Measurements from ENCODE around the gene KAT6B. TPM values are rescaled to one million over a fixed set of nuclear protein-coding genes. Genes with fewer than 3 reads are reported as not detected.
"Not testable (repeated sequence)": the region's sequence is repeated elsewhere in the genome, so short reads cannot be mapped to it uniquely, and the experiment has no call there.

KAT6B gene
- total RNA-seq, 8 experiments from 2014 or later, result 13.2 to 52.3 (median 20.8) TPM

GRCh38 chr10:74870191-74870590 is 43.8 kb downstream of the KAT6B start:
- 67 to 100% (median 86%) methylated on average over 1 of the region's 1 CpG; no CpG with 5 or more reads in 6 of the 10 experiments for WGBS, 10 experiments
- Histone ChIP-seq H3K4me3 (no peak overlapping the region), H3K27ac (no peak overlapping the region), H3K4me1 (replicated peaks in 1 of 2) (peaks cover 4 to 12% of the 10 kb centered on the region in 2 donors)
- in situ Hi-C loops (cut with MboI; ENCODE audit: low pct_unique_long_range_greater_than_20kb in 2 of 9, low sequenced_read_pairs in 9 of 9, unreplicated experiment in 9 of 9), result no loop called here
- no peak for ATAC-seq (replicated peaks in 6 of 8)

- no peak for ATAC-seq (replicated peaks in 6 of 8)
- Histone ChIP-seq H3K27ac (no peak overlapping the region), H3K4me3 (no peak overlapping the region), H3K4me1 (replicated peaks in 1 of 2) (peaks cover 15 to 21% of the 10 kb centered on the region in 2 donors)
- in situ Hi-C loops (cut with MboI; ENCODE audit: low pct_unique_long_range_greater_than_20kb in 2 of 9, low sequenced_read_pairs in 9 of 9, unreplicated experiment in 9 of 9), result no loop called here
- WGBS, 10 experiments, result 69 to 100% (median 93%) methylated on average over 1 to 4 of the region's 5 CpGs; no CpG with 5 or more reads in 4 of the 10 experiments
Measured at GRCh38 chr10:74871595-74872382, 45.4 kb downstream of the KAT6B start.

- Histone ChIP-seq H3K27ac (no peak overlapping the region), H3K4me1 (replicated peaks in 1 of 2) (peaks cover 10 to 18% of the 10 kb centered on the region in 2 donors), H3K4me3 (no peak overlapping the region)
- in situ Hi-C loops (cut with MboI; ENCODE audit: low pct_unique_long_range_greater_than_20kb in 2 of 9, low sequenced_read_pairs in 9 of 9, unreplicated experiment in 9 of 9), result no loop called here
- 88 to 100% (median 96%) methylated on average over 1 to 5 of the region's 5 CpGs; no CpG with 5 or more reads in 1 of the 10 experiments for WGBS, 10 experiments
- ATAC-seq (replicated peaks in 6 of 8), result no peak
Measured at GRCh38 chr10:74873803-74874454, 47.5 kb downstream of the KAT6B start.

DNA sequence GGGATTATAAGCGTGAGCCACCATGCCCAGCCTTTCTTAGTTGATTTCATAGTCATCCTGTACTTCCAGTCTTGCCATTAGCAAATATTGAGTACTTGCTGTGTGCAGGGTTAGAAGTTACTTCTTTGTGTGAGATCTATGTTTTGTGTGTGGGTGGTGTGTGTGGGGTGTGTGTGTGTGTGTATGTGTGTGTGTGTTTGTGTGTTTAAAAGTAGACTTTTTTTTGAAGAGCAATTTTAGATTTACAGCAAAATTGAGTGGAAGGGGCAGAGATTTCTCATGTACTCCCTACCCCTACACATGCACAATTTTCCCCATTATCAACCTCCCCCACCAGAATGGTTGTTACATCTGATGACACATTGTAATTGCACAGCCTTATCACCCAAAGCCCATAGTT is 48.2 kb downstream of the KAT6B start:
- ATAC-seq (replicated peaks in 6 of 8), result no peak
- in situ Hi-C loops (cut with MboI; ENCODE audit: low pct_unique_long_range_greater_than_20kb in 2 of 9, low sequenced_read_pairs in 9 of 9, unreplicated experiment in 9 of 9), result no loop called here
- WGBS, 10 experiments, result 83 to 100% (median 100%) methylated on average over 1 of the region's 1 CpG; no CpG with 5 or more reads in 6 of the 10 experiments
- peaks cover 10 to 18% of the 10 kb centered on the region in 2 donors for H3K4me1 ChIP-seq (replicated peaks in 1 of 2)
- no peak overlapping the region for H3K27ac ChIP-seq
- H3K4me3 ChIP-seq, result no peak overlapping the region

DNA sequence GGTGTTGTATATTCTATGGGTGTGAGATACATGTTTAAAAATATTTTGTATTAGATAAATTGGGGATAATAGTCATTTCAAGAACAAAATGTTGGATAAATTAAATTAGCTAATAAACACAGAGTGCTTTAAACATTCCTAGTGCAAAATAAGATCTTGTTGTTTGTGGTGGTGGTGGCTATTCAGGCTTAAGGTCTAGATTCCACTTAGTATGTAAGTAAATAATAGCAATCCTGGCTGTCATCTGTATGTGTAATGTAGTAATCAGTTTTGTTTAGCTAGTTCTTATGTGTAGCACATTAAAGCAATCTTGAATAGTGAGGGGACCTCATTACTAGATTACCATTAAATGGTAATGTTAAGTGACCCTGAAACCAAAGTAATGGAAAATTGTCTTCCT is 48.7 kb downstream of the KAT6B start:
- in situ Hi-C loops (cut with MboI; ENCODE audit: low pct_unique_long_range_greater_than_20kb in 2 of 9, low sequenced_read_pairs in 9 of 9, unreplicated experiment in 9 of 9), result no loop called here
- Histone ChIP-seq H3K27ac (no peak overlapping the region), H3K4me3 (no peak overlapping the region), H3K4me1 (replicated peaks in 1 of 2) (peaks cover 10 to 18% of the 10 kb centered on the region in 2 donors)
- peak in 3 of 8 experiments; percentile 10 to 60 (median 11) for ATAC-seq (replicated peaks in 6 of 8)

DNA sequence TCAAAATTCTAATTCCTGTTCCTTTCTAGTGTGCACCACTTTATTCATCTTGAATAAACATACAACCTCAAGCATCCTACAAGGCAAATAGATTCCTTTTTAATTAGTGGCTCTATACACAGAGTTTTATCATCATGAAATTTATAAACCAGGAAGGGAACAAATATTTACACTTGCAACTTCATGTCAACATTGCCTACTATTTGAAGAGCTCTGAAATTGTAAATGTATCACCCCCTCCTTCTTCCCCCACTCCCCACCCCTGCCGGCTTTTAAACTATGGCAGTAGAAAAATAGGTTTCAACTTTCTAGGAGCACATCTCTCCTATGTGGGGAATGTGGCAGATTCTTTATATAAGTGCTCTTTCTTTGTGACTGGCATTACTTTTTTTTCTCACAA is 49.6 kb downstream of the KAT6B start:
- Histone ChIP-seq H3K27ac (no peak overlapping the region), H3K4me1 (replicated peaks in 1 of 2) (peaks cover 10 to 18% of the 10 kb centered on the region in 2 donors), H3K4me3 (no peak overlapping the region)
- peak in 4 of 8 experiments; percentile 21 to 83 (median 52) for ATAC-seq (replicated peaks in 6 of 8)
- WGBS, 10 experiments, result 20 to 100% (median 50%) methylated on average over 1 of the region's 1 CpG; no CpG with 5 or more reads in 7 of the 10 experiments
- in situ Hi-C loops (cut with MboI; ENCODE audit: low pct_unique_long_range_greater_than_20kb in 2 of 9, low sequenced_read_pairs in 9 of 9, unreplicated experiment in 9 of 9), result no loop called here

DNA sequence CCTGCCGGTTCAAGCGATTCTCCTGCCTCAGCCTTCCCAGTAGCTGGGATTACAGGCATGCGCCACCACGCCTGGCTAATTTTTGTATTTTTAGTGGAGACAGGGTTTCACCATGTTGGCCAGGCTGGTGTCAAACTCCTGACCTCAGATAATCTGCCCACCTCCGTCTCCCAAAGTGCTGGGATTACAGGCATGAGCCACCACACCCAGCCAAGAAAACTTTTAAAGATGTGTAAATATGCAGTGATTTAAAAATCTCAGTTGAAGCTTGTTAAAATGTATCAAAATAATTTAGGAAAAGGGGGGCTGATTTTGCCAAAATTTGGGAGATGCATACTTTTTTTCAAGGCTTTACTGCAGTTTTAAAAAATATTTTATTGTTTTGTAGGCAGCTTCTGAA is 50.7 kb downstream of the KAT6B start:
- ATAC-seq (replicated peaks in 6 of 8); H3K27ac ChIP-seq; H3K4me3 ChIP-seq; in situ Hi-C loops (cut with MboI; ENCODE audit: low pct_unique_long_range_greater_than_20kb in 2 of 9, low sequenced_read_pairs in 9 of 9, unreplicated experiment in 9 of 9): not testable (repeated sequence)
- WGBS, 10 experiments, result 100% methylated on average over 1 to 5 of the region's 5 CpGs; no CpG with 5 or more reads in 4 of the 10 experiments
- H3K4me1 ChIP-seq (replicated peaks in 1 of 2), result peaks cover 10 to 18% of the 10 kb centered on the region in 2 donors

- Histone ChIP-seq H3K27ac (no peak overlapping the region), H3K4me3 (no peak overlapping the region), H3K4me1 (replicated peaks in 1 of 2) (peaks cover 10 to 19% of the 10 kb centered on the region in 2 donors)
- in situ Hi-C loops (cut with MboI; ENCODE audit: low pct_unique_long_range_greater_than_20kb in 2 of 9, low sequenced_read_pairs in 9 of 9, unreplicated experiment in 9 of 9), result no loop called here
- ATAC-seq (replicated peaks in 6 of 8), result peak in 2 of 8 experiments; percentile 24 to 51
Measured at GRCh38 chr10:74877898-74878297, 51.5 kb downstream of the KAT6B start.

DNA sequence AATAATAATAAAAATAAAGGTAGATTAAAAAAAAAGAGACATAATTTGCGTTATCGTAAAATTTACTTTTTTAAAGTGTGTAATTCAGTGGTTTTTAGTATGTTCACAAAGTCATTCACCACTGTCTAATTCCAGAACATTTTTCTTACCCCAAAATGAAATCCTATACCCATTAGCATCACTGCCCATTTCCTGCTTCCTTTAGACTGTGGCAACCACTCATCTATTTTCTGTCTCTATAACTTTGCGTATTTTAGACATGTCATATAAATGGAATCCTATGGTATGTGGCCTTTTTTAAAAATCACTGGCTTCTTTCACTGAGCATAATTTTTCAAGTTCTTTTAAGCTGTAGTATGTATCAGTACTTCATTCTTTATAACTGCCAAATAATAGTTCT is 53.6 kb downstream of the KAT6B start:
- Histone ChIP-seq H3K27ac (no peak overlapping the region), H3K4me1 (replicated peaks in 1 of 2) (peaks cover 10 to 36% of the 10 kb centered on the region in 2 donors), H3K4me3 (no peak overlapping the region)
- ATAC-seq (replicated peaks in 6 of 8), result no peak
- in situ Hi-C loops (cut with MboI; ENCODE audit: low pct_unique_long_range_greater_than_20kb in 2 of 9, low sequenced_read_pairs in 9 of 9, unreplicated experiment in 9 of 9), result no loop called here
- 83 to 100% (median 98%) methylated on average over 1 to 3 of the region's 3 CpGs for WGBS, 10 experiments

DNA sequence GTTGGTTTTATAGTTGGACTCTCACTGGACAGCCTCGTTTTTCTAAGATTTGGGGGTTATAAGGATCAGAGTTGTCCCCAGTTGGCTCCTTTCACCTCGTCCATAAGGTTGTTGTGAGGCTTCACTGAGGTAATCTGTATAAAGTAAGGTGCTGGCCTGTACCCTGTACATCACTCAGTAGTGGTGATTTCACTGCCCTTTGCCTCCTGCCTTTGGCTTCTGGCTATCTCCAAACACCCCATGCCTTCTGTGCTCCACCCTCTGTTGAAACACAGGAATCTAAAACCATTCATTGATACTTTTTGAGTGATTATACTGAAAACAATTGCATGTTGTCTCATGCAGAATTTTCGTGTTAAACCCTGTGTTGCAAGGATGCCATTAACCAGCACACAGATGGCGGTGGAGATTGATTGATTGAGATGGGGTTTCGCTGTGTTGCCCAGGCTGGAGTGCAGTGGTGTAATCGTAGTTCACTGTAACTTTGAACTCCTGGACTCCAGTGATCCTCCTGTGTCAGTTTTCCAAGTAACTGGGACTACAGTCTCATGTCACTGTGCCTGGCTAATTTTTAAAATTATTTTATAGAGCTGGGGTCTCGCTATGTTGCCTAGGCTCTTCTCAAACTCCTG is 55.0 kb downstream of the KAT6B start:
- Histone ChIP-seq H3K27ac (no peak overlapping the region), H3K4me3 (no peak overlapping the region), H3K4me1 (replicated peaks in 1 of 2) (peaks cover 2 to 26% of the 10 kb centered on the region in 2 donors)
- WGBS, 10 experiments, result 67 to 100% (median 93%) methylated on average over 1 to 5 of the region's 7 CpGs; no CpG with 5 or more reads in 3 of the 10 experiments
- in situ Hi-C loops (cut with MboI; ENCODE audit: low pct_unique_long_range_greater_than_20kb in 2 of 9, low sequenced_read_pairs in 9 of 9, unreplicated experiment in 9 of 9), result no loop called here
- ATAC-seq (replicated peaks in 6 of 8), result no peak

GRCh38 chr10:74882427-74882826 is 56.0 kb downstream of the KAT6B start:
- Histone ChIP-seq H3K27ac (no peak overlapping the region), H3K4me3 (no peak overlapping the region), H3K4me1 (replicated peaks in 1 of 2) (peaks cover 0 to 26% of the 10 kb centered on the region in 2 donors)
- ATAC-seq (replicated peaks in 6 of 8), result no peak
- in situ Hi-C loops (cut with MboI; ENCODE audit: low pct_unique_long_range_greater_than_20kb in 2 of 9, low sequenced_read_pairs in 9 of 9, unreplicated experiment in 9 of 9), result no loop called here
- 0 to 86% (median 61%) methylated on average over 1 of the region's 1 CpG; no CpG with 5 or more reads in 2 of the 10 experiments for WGBS, 10 experiments

DNA sequence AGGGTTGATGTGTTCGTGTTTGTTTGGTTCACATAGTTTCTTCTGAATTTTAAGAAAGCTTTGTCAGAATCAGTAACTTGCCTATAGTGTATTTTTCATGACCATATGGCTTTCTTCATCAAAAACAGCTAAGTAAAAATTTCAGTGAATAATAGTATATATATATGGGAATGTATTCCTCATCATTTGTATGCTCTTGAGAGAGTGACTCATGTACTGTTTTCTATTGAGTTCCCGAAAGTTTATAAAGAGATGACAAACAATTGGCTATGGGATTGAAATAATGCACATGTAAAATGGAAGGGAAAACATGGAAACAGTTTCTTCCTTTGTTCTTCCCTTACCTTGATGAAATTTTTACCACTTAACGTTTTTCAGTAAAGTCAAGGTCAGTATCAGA is 56.4 kb downstream of the KAT6B start:
- in situ Hi-C loops (cut with MboI; ENCODE audit: low pct_unique_long_range_greater_than_20kb in 2 of 9, low sequenced_read_pairs in 9 of 9, unreplicated experiment in 9 of 9), result no loop called here
- no peak overlapping the region for H3K4me3 ChIP-seq
- H3K4me1 ChIP-seq (replicated peaks in 1 of 2), result peaks cover 0 to 23% of the 10 kb centered on the region in 2 donors
- ATAC-seq (replicated peaks in 6 of 8), result no peak
- H3K27ac ChIP-seq, result no peak overlapping the region
- 33 to 94% (median 67%) methylated on average over 1 to 3 of the region's 3 CpGs; no CpG with 5 or more reads in 1 of the 10 experiments for WGBS, 10 experiments

DNA sequence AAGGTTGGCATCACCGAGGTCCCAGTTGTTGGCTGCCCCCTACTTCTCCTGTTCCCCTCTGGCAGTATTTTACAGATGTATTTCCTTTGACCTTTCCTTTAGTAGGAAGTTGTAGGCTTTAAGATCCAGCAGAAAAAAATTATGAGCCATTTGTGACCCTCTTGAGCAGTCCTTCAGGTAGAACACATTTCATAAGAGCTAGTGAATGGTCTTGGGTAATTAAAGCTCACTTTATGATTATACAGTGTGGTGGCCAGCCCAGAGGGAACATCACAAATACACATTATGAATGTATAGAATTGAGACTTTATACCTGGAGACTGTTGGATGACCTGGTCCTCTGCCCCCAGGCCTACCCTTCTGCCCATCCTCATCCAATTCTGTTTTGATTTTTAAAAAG is 57.0 kb downstream of the KAT6B start:
- ATAC-seq (replicated peaks in 6 of 8), result peak in 1 of 8 experiments; percentile 14
- Histone ChIP-seq H3K4me3 (no peak overlapping the region), H3K4me1 (replicated peaks in 1 of 2) (peaks cover 0 to 20% of the 10 kb centered on the region in 2 donors), H3K27ac (no peak overlapping the region)
- in situ Hi-C loops (cut with MboI; ENCODE audit: low pct_unique_long_range_greater_than_20kb in 2 of 9, low sequenced_read_pairs in 9 of 9, unreplicated experiment in 9 of 9), result no loop called here
- WGBS, 10 experiments, result 80 to 100% (median 100%) methylated on average over 1 of the region's 1 CpG; no CpG with 5 or more reads in 5 of the 10 experiments
